HG03432 (cell line): ENCODE data around the gene PHF3.
A peak's percentile ranks its signal among the peaks of the same experiment; 100 is the strongest.

Experiments used
- ATAC-seq: cut with Tn5 transposase; IDR thresholded peaks from one replicate; pipeline ENCODE4 v1.9.1; 2021; ENCODE audit warnings: mild to moderate bottlenecking, moderate library complexity; ENCODE audit not compliant: unreplicated experiment

Gene PHF3, protein sequence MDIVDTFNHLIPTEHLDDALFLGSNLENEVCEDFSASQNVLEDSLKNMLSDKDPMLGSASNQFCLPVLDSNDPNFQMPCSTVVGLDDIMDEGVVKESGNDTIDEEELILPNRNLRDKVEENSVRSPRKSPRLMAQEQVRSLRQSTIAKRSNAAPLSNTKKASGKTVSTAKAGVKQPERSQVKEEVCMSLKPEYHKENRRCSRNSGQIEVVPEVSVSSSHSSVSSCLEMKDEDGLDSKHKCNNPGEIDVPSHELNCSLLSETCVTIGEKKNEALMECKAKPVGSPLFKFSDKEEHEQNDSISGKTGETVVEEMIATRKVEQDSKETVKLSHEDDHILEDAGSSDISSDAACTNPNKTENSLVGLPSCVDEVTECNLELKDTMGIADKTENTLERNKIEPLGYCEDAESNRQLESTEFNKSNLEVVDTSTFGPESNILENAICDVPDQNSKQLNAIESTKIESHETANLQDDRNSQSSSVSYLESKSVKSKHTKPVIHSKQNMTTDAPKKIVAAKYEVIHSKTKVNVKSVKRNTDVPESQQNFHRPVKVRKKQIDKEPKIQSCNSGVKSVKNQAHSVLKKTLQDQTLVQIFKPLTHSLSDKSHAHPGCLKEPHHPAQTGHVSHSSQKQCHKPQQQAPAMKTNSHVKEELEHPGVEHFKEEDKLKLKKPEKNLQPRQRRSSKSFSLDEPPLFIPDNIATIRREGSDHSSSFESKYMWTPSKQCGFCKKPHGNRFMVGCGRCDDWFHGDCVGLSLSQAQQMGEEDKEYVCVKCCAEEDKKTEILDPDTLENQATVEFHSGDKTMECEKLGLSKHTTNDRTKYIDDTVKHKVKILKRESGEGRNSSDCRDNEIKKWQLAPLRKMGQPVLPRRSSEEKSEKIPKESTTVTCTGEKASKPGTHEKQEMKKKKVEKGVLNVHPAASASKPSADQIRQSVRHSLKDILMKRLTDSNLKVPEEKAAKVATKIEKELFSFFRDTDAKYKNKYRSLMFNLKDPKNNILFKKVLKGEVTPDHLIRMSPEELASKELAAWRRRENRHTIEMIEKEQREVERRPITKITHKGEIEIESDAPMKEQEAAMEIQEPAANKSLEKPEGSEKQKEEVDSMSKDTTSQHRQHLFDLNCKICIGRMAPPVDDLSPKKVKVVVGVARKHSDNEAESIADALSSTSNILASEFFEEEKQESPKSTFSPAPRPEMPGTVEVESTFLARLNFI (N-terminal part only)

DNA sequence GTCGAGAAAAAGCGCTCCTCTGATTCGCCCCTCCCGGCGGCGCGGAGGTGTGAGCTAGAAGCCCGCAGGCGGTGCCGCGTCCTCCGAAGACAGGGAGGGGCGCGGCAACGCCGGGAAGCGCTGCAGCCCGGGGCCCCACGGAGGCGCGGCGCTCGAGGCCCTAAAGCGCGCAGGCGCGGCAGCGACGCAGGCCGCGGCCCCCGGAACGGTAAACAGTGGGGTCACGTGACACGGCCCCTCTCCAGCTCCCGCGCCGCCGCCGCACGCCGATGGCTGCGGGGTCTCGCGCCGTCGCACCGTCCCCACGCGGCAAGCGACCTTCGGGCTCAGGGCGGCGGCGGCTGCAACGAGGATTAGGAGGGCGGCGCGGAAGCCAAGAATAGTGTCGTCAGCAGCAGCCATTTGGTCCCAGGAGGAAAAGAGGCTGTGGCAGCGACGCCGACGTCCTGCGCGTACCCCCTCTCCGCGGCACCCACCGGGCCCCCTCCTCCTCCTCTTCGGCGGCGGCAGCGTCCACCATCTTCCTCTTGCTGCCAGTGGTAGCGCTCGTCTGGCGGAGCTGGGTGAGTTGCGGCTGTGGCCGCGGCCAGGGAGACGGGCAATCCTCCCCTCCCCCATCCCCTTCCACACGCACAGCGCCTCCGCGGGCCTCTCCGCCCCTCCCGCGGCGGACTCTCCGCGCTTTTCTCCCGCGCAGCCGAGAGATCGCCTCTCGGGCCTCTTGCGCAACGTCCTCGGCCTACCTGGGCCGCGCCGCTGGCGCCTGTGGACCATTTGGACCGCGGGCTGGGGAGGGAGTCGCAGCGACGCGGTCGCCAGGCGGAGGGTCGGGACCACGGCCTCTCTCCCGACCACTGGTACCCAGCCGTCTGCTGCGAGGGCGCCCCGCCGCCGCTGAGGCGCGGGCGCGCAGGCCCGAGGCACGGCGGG, at the start of gene PHF3:
PHF3 (plus strand) TSS at position 215 of the 930 bp plus-strand sequence. CDS start 10,750 bp downstream, outside the sequence.
- ATAC-seq: peak; percentile 92

DNA sequence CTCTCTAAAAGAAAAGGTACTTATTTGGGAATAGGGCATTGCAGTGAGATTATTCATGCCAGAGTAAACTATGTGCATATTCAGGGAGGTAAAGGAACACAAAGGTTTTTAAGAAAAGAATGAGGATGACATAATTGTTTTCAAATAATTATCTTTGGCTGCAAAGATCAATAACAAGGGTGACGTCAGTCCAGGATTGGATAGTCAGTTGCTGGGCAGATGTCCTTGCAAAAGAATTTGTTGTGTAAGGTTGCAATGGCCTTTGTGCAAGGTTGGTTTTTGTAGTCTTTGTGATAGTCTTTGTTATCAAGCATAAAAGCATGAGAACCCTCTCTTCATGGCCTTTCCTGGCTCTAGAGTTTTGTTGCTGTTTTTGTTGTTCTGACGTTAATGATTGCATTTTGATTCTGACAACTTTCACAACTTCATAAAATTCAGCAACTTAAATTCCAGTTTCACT, 45.6 kb upstream of the PHF3 start:
- ATAC-seq: no peak

DNA sequence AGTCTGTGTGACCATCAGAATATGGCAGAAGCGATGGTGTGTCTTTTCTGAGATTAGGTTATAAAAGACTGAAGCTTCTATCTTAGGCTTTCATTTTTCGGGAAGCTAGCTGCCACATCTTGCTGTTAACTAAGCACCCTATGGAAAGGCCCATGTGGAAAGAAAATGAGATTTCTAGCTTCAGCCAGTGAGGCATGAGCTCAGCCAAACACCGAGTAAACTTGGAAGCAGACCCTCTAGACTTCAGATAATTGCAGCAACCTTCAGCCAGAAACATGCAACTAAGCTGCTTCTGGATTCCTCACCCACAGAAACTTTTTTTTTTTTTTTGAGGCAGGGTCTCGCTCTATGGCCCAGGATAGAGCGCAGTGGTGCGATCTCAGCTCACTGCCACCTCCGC, 42.7 kb upstream of the PHF3 start:
- no peak for ATAC-seq

DNA sequence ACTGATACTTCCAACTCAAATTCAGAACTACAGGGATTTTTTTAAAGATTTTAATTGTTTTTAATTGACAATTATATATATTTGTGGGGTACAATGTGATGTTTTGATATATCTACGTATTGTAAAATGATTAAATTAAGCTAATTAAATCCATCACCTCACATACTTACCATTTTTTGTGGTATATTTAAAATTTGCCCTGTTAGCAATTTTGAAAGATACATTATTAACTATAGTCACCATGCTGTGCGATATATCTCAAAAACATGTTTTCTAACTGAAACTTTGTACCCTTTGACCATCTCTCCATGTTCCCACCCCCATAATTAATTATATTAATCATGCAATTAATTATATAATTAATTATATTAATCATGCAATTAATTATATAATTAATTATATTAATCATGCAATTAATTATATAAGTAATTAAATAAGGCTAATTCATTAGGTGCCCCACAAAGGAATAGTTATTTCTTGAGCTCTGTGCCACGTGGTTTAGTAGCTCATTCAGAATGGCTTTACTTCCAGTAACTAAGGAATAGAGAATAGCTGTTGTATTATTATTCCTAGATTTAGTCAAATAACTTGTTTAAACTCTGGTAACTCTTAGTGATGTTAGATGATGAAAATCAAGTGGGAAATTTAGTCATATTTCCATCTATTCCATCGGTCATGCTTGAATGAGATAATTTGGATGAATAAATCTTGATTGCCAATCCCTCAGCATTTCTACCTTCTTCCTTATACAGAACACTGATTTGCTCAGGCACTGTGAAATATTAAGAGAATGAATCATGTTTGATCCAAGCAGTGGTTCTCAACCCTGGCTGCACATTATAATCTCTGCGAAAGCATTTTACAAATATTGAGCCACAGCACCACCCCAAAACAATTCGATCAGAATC, 38.2 kb upstream of the PHF3 start:
- no peak for ATAC-seq

DNA sequence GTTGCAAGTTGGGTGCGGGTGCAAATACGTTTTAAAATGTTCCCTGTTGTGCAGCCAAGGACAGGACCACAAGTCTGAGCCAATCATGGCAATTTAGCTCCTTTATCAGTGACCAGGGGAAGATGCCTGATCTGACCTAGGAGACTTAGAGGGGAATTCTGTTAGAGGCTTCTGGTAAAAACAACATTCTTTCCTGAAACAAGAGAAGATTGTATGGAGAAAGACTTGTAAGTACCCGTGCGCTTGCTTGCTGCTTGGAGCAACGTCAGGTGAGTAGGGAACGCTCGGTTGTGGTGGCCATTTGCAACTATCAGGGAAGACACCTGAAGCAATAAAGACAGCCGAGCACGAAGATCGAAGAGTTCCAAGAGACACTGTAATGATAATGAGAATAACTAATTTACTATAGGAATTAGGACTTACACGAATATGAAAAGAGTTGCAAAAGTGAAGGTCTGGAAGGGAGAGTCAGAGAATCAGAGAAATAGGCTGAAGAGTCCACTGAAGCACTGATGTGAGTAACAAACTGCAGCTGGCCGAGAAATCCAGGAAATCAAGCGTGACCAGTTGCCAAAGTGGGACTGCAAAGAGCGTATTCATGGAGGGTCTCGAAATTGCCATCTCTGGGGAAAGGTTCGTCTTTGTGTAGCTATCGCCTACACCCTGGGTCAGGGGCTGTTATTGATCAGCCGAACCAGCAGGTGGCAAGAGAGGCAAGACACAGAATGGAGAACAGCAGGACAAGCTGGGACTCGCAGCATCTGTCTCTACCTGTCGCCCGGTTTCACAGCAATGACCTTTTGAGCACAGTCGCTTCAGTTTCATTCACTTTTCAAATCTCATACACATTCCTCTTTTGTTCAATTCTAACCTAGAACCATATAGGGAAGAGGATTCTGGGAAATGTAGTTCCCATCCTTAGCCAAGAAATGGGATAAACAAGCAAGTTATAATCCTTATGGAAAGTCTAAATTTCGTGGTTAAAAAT, 37.3 kb upstream of the PHF3 start:
- peak; percentile 100 for ATAC-seq

DNA sequence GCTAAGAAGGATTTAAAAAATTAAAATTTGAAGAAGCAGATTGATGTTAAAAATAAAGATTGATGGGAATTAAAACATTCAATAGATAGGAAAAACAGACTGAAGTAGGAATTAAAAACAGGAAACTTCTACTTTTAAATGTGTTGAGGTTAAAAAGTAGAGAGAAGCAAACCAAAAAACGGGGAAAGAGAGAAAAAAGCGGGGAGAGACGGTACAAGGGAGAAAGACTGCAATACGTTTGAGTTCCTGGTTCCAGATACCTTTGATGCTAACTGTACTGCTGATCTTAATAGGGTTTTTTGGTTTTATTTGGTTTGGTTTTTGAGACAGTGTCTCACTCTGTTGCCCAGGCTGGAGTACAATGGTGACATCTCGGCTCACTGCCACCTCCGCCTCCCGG, 36.4 kb upstream of the PHF3 start:
- ATAC-seq: no peak

DNA sequence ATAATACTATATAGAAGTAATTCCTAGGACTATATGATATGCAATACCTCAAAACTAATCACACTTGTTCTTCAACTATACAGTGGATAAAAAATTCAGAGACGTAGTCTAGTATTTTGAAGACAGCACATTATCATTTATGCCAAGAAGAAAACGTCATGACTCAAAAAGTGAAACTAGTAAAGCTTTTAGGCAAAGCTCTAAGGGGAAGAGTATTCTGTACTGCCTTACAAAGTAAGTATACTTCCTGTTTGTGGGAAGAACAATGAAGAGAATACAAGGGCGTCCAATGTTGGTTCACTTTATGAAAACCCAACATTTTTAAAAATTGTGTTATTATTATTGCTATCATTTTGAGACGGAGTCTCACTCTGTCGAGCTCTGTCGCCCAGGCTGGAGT, 35.5 kb upstream of the PHF3 start:
- ATAC-seq: no peak

DNA sequence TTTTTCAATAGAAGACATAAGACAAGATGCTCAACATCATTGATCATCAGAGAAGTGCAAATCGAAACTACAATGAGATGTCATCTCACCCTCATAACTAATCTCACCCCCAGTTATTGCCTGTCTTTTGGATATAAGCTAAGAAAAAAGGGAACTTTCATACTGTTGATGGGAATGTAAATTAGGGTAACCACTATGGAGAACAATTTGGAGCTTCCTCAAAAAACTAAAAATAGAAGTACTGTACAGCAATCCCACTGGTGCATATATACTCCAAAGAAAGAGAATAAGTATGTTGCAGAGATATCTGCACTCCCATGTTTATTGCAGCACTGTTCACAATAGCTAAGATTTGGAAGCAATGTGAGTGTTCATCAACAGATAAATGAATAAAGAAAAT, 26.4 kb upstream of the PHF3 start:
- no peak for ATAC-seq

DNA sequence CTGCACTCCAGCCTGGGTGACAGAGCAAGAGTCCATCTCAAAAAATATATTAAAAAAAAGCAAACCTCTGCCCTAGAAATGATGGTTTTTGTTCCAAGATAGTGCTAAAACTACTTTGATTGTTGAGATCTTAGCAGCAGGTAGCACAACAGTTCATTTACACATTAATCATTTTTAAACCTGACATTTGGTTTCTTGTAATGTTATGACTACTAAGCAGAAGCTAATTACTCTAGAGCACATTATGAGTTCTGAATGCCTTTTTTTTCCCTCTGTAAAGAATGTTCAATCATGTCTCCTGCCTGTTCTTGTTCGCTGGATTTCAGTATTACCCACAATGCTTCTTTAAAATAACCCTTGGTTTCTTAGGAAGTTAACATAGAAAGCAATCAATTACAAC, 24.7 kb upstream of the PHF3 start:
- ATAC-seq: no peak

DNA sequence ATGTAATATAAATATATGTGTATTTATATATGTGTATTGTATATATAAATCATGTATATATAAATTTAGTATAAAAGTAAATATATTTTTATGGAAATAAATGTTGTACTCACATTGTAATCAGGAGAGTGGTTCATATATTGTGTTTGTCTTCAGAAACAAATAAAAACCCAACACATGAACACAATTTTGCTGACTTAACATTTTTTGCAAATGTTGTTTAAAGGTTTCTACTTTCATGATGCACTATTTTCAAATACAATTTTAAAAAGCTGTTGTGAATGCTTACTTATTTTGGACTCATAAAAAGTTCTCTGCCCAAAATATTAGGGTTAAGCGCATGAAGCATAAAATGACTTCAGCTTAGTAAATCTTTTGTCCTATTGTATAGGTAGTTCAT, 24.0 kb upstream of the PHF3 start:
- ATAC-seq: no peak

DNA sequence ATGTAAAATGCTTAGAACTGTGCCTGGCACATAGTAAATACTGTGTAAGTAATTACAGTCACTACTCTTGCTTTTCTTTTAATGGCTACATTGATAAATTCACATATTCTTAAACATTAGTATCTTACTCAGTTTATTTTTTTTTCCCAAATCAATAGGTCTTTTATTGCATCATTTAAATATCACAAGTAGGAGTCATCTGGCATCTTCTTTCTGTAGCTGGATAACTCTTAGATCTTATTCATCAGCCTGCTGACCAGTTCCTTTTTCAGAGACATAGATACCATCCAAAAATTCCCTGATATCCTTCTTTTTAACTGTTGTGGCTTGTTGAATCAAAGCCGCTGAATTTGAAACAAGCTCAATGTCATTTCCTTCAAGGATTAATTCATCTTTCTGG, 20.0 kb upstream of the PHF3 start:
- no peak for ATAC-seq

DNA sequence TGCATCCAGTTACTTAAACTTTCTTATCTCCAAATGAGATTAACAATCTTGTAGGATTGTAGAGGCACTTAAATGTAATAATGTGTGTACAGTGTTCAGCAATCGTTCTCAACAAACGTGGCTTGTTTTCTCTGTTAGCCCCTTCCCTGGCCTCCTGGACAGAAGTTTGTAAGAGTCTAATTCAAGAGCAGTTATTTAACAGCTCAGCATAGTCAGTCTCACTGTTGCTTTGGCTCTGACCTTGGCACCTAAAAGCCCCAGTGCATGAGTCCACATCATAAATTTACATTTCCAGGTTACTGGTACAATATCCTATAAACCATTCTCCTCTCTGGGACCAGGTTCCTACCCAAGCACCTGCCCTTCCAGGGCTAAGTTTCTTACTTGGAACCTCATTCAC, 11.5 kb upstream of the PHF3 start:
- ATAC-seq: no peak

DNA sequence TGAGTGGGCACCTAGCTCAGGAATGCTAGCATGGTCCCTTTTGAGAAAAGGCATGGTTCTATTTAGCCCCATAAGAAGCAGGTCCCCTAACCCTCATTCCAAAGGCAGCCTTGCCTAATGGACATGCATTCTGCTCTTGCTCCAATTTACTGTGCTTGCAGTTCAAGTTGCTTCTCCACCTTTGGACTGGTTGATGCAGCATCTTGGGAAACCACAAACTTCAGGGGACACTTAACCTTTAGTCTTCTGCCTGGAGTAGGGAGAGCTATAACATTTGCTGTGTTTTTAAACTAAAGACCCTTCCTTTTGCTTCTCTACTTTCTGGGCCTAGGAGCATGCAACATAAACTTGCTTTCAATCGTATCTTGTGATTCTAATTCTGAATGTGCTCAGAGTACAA, 5.1 kb upstream of the PHF3 start:
- no peak for ATAC-seq

DNA sequence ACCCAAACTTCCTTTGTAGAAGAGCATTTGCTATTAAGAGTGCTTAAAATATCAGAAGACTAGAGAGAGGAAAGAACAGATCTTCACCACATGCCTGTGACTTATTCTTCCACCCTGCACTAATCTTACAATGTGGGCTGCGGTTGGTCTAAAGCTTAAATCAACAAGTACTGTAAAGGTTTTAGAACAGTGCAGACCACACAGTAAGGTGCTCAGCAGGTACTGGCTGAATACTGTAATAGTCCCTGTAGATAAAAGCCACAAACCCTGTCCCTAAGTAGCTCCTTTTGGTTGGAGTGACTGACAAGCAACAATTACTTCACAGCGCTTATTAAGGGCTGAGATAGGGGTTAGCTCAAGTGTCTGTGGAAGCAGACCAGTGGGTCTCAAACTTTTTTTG, 972 bp upstream of the PHF3 start:
- ATAC-seq: no peak

DNA sequence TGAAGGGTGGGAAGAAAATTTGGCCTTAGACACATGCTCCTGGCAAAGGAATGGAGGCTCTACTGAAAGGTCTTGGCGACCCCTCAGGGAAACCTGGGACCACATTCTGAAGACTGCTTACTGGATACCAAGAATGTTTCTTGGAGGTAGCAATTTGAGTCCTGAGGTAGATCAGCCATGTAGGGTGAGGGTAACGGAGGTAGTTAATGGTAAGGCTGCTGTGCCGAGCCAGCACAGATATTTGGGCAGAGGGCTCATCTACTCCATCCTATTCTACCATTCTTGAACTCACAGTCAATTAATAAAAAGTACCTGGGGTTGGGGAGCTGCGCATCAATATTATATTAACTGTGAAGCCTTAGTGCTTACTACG, 401 bp upstream of the PHF3 start:
- ATAC-seq: peak; percentile 19

DNA sequence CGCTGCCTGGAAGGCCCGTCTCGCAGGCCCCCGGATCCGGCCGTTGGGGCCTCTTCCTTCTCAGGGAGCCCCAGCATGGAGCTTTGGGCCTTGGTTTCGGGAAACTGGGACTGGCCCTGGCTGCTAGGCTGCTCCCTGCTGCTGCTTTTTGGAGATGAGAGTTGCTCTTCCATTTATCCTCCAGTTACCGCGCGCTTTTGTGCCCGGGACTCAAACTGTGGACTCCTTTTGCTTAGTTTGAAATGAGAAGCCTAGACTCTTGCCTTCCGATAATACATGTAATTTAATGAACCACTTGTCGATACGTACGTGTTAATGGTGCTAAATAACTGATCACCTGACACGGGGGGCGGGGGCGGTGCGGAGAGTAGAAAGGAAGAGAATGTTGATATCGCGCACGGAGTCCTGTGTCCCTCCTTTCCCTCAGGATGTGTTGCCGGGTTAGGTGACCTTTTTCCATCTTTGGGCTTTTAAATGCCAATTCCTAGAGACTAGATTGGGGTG, 968 bp downstream of the PHF3 start:
- peak; percentile 12 for ATAC-seq

DNA sequence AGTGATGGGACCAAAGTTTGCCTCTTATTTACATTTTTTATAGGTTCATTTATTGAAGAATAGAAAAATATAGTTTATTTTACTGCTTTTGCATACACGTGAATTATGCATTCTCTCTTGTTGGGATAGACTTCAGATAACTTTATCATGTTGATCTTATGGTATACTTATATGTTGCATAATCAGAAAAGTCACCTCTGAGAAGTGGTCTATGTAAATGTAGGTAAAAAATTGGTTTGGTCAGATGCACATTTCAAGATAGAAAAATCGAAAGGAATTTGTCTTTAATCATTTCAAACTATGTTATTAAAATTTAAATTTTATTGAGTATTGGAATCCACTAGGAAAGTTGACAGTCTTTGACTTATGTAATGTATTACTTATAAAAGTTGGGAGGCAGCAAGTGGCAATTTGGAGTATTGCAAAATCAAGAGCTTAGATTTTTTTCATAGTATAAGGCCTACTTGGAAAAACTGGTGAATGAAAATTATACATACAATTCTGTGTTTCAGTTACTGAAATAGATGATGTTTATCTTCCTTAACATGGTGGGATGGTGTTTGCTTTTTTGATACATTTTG, 2.4 kb downstream of the PHF3 start:
- no peak for ATAC-seq
